Left lung (tissue), 14 donors: ENCODE data around the gene MOB1B. TPM values are rescaled to one million over a fixed set of nuclear protein-coding genes. Genes with fewer than 3 reads are reported as not detected.

Experiments used
- ATAC-seq: fragments of 200-7000 bp; cut with Tn5 transposase; one replicate; pipeline ENCODE4 v1.9.1; 2020; ENCODE audit warnings: moderate library complexity
- DNase-seq, 4 donors: peaks; one replicate each; pipeline ENCODE4 v3.0.0-alpha.2; 2013 to 2020
- H3K27ac ChIP-seq, 2 donors: fragments of 200-600 bp; sonication (generic) in 1 of 2; one replicate each; pipeline versions ENCODE4 v1.5.0 to v1.8.0; 2020 to 2021
- H3K27me3 ChIP-seq, 2 donors: fragments of 200-600 bp; sonication (generic) in 1 of 2; one replicate each; pipeline versions ENCODE4 v1.5.0 to v1.8.0; 2020 to 2021
- H3K36me3 ChIP-seq, 2 donors: fragments of 200-600 bp; sonication (generic) in 1 of 2; one replicate each; pipeline versions ENCODE4 v1.5.0 to v1.8.0; 2020 to 2021
- H3K4me1 ChIP-seq, 2 donors: fragments of 200-600 bp; one replicate each; pipeline ENCODE4 v1.8.0; 2021
- H3K4me3 ChIP-seq, 2 donors: fragments of 200-600 bp; sonication (generic) in 1 of 2; one replicate each; pipeline versions ENCODE4 v1.5.0 to v1.8.0; 2020 to 2021; ENCODE audit warnings: mild to moderate bottlenecking in 1 of 2
- H3K9me3 ChIP-seq, 2 donors: fragments of 200-600 bp; sonication (generic) in 1 of 2; one replicate each; pipeline versions ENCODE4 v1.5.0 to v1.8.0; 2020 to 2021
- intact Hi-C, 2 donors: fragments of 100-400 bp; cut with DNase I; formaldehyde crosslinking; loops; one replicate each; pipeline versions ENCODE4 v1.11.2 to v1.14.2; 2022
- long read RNA-seq, 12 donors: library from polyadenylated mRNA in 2 of 12; unstranded in 2 of 12; transcript quantifications; one replicate each; pipeline ENCODE4 v2.0.0 and lab custom pipeline, GENCODE V29; 2019 to 2026
- polyA plus RNA-seq, 6 donors: library from polyadenylated mRNA; unstranded; fragments of 120-200 nt; gene quantifications; one replicate each; pipeline ENCODE4 v1.2.1, GENCODE V29; 2013; ENCODE audit not compliant: insufficient read length in 6 of 6
- total RNA-seq, 2 donors: library from RNA; stranded (reverse); fragmentation: NEBNext Ultra II Directional; extraction: Animal tissue kit (Norgen Biotek cat#: 25700); gene quantifications; one replicate each; pipeline ENCODE4 v1.2.1, GENCODE V29; 2021
- TF ChIP-seq, protein P1 (sequence below), 2 donors: fragments of 200-600 bp; sonication (generic) in 1 of 2; IDR thresholded peaks; one replicate each; pipeline versions ENCODE4 v1.5.0 to v1.8.0; 2021; ENCODE audit warnings: antibody characterized with exemption in 2 of 2
- donor health status: DM: no; HTN: yes; CAD: no.
- donor health status: DM: no; HTN: no; CAD: no.

The MOB1B gene
- total RNA-seq (10 to 100 TPM; 28.3 to 33.6 TPM), polyA plus RNA-seq (10 to 100 TPM; 36.2 to 51.3 (median 47.2) TPM)
- long read RNA-seq, donor 1, full-length matches to known transcripts, result 8 of 14 reads
- long read RNA-seq, donor 1, partial matches to known transcripts, result 6 of 14 reads
- long read RNA-seq, donor 1, other reads (novel, unspliced or antisense), result 0 of 14 reads
- long read RNA-seq, donor 2, full-length matches to known transcripts, result 5 of 5 reads
- long read RNA-seq, donor 2, partial matches to known transcripts, result 0 of 5 reads
- long read RNA-seq, donor 2, other reads (novel, unspliced or antisense), result 0 of 5 reads
- long read RNA-seq, donor 3, full-length matches to known transcripts, result 5 of 5 reads
- long read RNA-seq, donor 3, partial matches to known transcripts, result 0 of 5 reads
- long read RNA-seq, donor 3, other reads (novel, unspliced or antisense), result 0 of 5 reads
- long read RNA-seq, donor 4, partial matches to known transcripts, result 1 of 1 reads
- long read RNA-seq, donor 4, other reads (novel, unspliced or antisense), result 0 of 1 reads
- long read RNA-seq, donor 5, full-length matches to known transcripts, result 5 of 13 reads
- long read RNA-seq, donor 5, partial matches to known transcripts, result 8 of 13 reads
- long read RNA-seq, donor 5, other reads (novel, unspliced or antisense), result 0 of 13 reads
- long read RNA-seq, donor 6, full-length matches to known transcripts, result 3 of 3 reads
- long read RNA-seq, donor 6, partial matches to known transcripts, result 0 of 3 reads
- long read RNA-seq, donor 6, other reads (novel, unspliced or antisense), result 0 of 3 reads
- long read RNA-seq, donor 7, full-length matches to known transcripts, result 4 of 4 reads
- long read RNA-seq, donor 7, partial matches to known transcripts, result 0 of 4 reads
- long read RNA-seq, donor 7, other reads (novel, unspliced or antisense), result 0 of 4 reads
- long read RNA-seq, donor 8, full-length matches to known transcripts, result 3 of 3 reads
- long read RNA-seq, donor 8, partial matches to known transcripts, result 0 of 3 reads
- long read RNA-seq, donor 8, other reads (novel, unspliced or antisense), result 0 of 3 reads
- long read RNA-seq, donor 9, result 0 reads
- long read RNA-seq, donor 10, result 0 reads
- long read RNA-seq, donor 11, full-length matches to known transcripts, result 6 of 25 reads
- long read RNA-seq, donor 11, partial matches to known transcripts, result 19 of 25 reads
- long read RNA-seq, donor 11, other reads (novel, unspliced or antisense), result 0 of 25 reads
- long read RNA-seq, donor 12, full-length matches to known transcripts, result 7 of 7 reads
- long read RNA-seq, donor 12, partial matches to known transcripts, result 0 of 7 reads
- long read RNA-seq, donor 12, other reads (novel, unspliced or antisense), result 0 of 7 reads

DNA sequence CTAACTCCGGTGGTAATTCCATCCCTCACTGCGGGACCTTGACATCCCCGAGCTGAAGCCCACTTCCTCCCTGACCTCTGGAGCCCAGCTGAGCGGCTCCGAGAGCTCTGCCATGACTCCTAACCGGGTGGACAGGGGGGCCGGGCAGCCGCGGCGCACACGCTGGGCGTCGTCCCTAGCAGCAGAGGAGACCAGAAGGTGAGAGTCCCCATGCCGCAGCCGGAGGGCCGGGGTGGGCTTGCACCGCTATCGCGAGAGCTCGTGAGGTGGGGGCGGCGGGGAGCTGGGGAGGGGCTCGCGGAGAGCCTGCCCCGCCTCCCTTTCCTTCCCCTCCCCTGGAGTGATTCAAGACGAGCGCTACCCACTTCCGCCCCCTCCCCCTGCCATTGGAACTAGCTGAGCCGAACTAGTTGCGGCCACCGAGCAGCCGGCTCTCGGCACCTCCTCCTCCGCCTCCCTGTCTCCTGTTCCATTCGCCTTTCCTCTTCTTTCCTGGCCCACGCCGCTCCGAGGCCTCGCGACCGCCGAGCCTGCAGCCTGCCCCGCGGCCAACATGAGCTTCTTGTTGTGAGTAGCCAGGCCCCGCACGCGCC, at the start of gene MOB1B:
Gene MOB1B (plus strand): TSS at position 386 of the 593 bp plus-strand sequence. CDS start 168 bp downstream, at position 554.
- intact Hi-C loops, result no loop called here
- peak; percentile 89 to 95 (median 94) for DNase-seq

DNA sequence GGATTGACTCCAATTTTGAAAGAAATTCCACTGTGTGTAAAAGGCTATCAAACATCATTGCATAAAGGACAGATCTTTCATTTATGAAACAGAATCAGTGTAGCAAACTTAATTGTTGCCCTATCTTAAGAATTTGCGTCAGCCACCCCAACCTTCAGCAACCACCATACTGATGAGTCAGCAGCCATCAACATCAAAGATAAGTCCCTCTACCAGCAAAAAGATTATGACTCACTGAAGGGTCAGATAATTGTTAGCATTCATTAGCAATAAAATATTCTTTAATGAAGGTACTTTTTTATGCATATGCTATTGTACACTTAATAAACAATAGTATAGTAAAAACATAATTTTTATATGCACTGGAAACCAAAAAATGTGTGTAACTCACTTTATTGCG, 46.7 kb upstream of the MOB1B start:
- no peaks in the 10 kb centered on the region for H3K36me3 ChIP-seq
- no peaks in the 10 kb centered on the region for H3K4me1 ChIP-seq
- intact Hi-C loops, result no loop called here
- no peak overlapping the region for H3K27ac ChIP-seq
- no peaks in the 10 kb centered on the region for H3K9me3 ChIP-seq
- no peak for DNase-seq
- TF ChIP-seq, protein P1, sequence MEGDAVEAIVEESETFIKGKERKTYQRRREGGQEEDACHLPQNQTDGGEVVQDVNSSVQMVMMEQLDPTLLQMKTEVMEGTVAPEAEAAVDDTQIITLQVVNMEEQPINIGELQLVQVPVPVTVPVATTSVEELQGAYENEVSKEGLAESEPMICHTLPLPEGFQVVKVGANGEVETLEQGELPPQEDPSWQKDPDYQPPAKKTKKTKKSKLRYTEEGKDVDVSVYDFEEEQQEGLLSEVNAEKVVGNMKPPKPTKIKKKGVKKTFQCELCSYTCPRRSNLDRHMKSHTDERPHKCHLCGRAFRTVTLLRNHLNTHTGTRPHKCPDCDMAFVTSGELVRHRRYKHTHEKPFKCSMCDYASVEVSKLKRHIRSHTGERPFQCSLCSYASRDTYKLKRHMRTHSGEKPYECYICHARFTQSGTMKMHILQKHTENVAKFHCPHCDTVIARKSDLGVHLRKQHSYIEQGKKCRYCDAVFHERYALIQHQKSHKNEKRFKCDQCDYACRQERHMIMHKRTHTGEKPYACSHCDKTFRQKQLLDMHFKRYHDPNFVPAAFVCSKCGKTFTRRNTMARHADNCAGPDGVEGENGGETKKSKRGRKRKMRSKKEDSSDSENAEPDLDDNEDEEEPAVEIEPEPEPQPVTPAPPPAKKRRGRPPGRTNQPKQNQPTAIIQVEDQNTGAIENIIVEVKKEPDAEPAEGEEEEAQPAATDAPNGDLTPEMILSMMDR (IDR thresholded peaks at IDR 0.05), result no peak
- no peak overlapping the region for H3K4me3 ChIP-seq
- no peaks in the 10 kb centered on the region for H3K27me3 ChIP-seq
- ATAC-seq, result no peak

More for the DNA sequence above, at the start of gene MOB1B:
- Histone ChIP-seq H3K27me3 (peaks cover 0 to 6% of the 10 kb centered on the region in 2 donors), H3K27ac (peak within 1 kb of the TSS; percentile 82 to 92), H3K4me1 (peaks cover 0 to 16% of the 10 kb centered on the region in 2 donors), H3K9me3 (no peaks in the 10 kb centered on the region), H3K36me3 (peaks cover 0 to 11% of the 10 kb centered on the region in 2 donors), H3K4me3 (peak within 1 kb of the TSS; percentile 73 to 87)
- ATAC-seq, result peak; percentile 95
- TF ChIP-seq, protein P1 (IDR thresholded peaks at IDR 0.05), result peak; percentile 42 to 48

DNA sequence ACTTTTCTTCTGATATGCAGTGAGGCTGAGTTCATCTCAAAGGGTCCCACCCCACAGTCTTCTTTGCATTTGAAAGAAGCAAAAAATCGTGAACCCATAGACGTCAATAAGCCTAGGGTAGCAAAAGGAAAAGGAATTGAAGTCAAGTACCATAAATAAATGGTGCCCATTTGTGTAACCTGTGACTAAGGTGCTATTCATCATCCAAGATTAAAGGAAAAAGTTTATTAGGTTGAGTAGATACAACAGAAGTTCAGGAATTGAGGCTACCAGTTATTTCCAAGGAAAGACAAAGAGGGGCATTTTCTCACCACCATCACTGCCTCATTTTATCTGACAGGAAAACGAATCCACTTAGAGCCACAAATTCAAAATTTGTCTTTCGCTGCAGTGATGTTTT, 43.7 kb upstream of the MOB1B start:
- H3K9me3 ChIP-seq, result no peaks in the 10 kb centered on the region
- TF ChIP-seq, protein P1 (IDR thresholded peaks at IDR 0.05), result no peak
- no peak for ATAC-seq
- no peak overlapping the region for H3K27ac ChIP-seq
- H3K4me1 ChIP-seq, result no peaks in the 10 kb centered on the region
- no peak overlapping the region for H3K4me3 ChIP-seq
- H3K27me3 ChIP-seq, result no peaks in the 10 kb centered on the region
- DNase-seq, result no peak
- intact Hi-C loops, result no loop called here
- H3K36me3 ChIP-seq, result no peaks in the 10 kb centered on the region

DNA sequence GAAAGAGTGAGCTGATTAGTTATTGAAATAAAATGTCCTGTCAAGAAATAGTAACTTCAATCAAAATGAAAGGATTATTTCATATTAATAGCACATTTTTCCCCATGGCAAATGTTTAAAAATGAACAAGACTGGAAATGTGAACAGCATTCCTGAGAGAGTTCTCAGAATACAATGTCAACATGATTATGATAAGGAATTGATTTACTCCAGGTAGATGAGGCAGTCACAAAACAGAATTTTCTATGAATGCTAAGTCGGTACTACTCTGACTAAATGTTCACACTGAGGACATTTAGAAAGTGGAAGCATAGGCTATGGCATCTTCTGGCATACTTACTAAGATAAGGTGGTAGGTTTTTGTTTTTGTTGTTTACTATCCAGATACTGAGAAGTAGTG, 43.1 kb upstream of the MOB1B start:
- no peaks in the 10 kb centered on the region for H3K4me1 ChIP-seq
- H3K27ac ChIP-seq, result no peak overlapping the region
- no peaks in the 10 kb centered on the region for H3K36me3 ChIP-seq
- DNase-seq, result no peak
- no peaks in the 10 kb centered on the region for H3K27me3 ChIP-seq
- H3K4me3 ChIP-seq, result no peak overlapping the region
- intact Hi-C loops, result no loop called here
- ATAC-seq, result no peak
- H3K9me3 ChIP-seq, result no peaks in the 10 kb centered on the region
- TF ChIP-seq, protein P1 (IDR thresholded peaks at IDR 0.05), result no peak
